DND-41 (cell line): ENCODE measurements around the gene TMEM39B.

Experiments
- ATAC-seq: fragments of 200-7000 bp; cut with Tn5 transposase; 3 replicates; pipeline ENCODE4 v1.9.1; 2021; ENCODE audit warnings: low read depth; ENCODE audit not compliant: insufficient read depth
- DNase-seq: peaks from one replicate; pipeline ENCODE4 v3.0.0-alpha.2; 2020
- H2AFZ ChIP-seq: 2 replicates; pipeline ENCODE4 v1.6.0; 2012; ENCODE audit warnings: low read depth, low read length
- H3K27ac ChIP-seq: 2 replicates; pipeline ENCODE4 v1.5.1; 2012; ENCODE audit warnings: low read length, inconsistent platforms
- H3K27me3 ChIP-seq: fragments of 200-600 bp; sonication (generic); 2 replicates; pipeline ENCODE4 v1.6.0; 2012; ENCODE audit warnings: low read length, mild to moderate bottlenecking, inconsistent platforms; ENCODE audit not compliant: insufficient read depth, poor library complexity
- H3K36me3 ChIP-seq: 2 replicates; pipeline ENCODE4 v1.5.1; 2012; ENCODE audit warnings: low read length, inconsistent platforms; ENCODE audit not compliant: insufficient read depth
- H3K4me1 ChIP-seq: 2 replicates; pipeline ENCODE4 v1.5.1; 2012; ENCODE audit warnings: mild to moderate bottlenecking, low read length; ENCODE audit not compliant: insufficient read depth
- H3K4me2 ChIP-seq: 2 replicates; pipeline ENCODE4 v1.6.0; 2012; ENCODE audit warnings: mild to moderate bottlenecking, moderate library complexity, low read length, inconsistent platforms; ENCODE audit not compliant: insufficient read depth
- H3K4me3 ChIP-seq, 2 experiments: fragments of 200-600 bp in 1 of 2; shearing (Covaris generic) in 1 of 2; 2 replicates each; pipeline ENCODE4 v1.5.1; 2012 to 2016; ENCODE audit warnings: inconsistent platforms in 2 of 2, low read length in 2 of 2, mild to moderate bottlenecking in 2 of 2, low read depth in 1 of 2, moderate library complexity in 1 of 2
- H3K79me2 ChIP-seq: 2 replicates; pipeline ENCODE4 v1.6.0; 2012; ENCODE audit warnings: low read length, inconsistent platforms; ENCODE audit not compliant: insufficient read depth
- H3K9ac ChIP-seq: 2 replicates; pipeline ENCODE4 v1.6.0; 2012; ENCODE audit warnings: low read depth, mild to moderate bottlenecking, inconsistent platforms, low read length, moderate library complexity
- H3K9me3 ChIP-seq: 2 replicates; pipeline ENCODE4 v1.5.1; 2012; ENCODE audit warnings: low read length, moderate library complexity, mild to moderate bottlenecking, inconsistent platforms; ENCODE audit not compliant: insufficient read depth, severe bottlenecking
- H4K20me1 ChIP-seq: 2 replicates; pipeline ENCODE4 v1.6.0; 2012; ENCODE audit warnings: low read length; ENCODE audit not compliant: insufficient read depth
- CTCF ChIP-seq: IDR thresholded peaks from 2 replicates; pipeline ENCODE4 v1.5.1; 2012; ENCODE audit warnings: borderline replicate concordance, low read length, moderate library complexity, mild to moderate bottlenecking; ENCODE audit not compliant: poor library complexity, severe bottlenecking; ENCODE audit errors: extremely low read depth
- EZH2 ChIP-seq: IDR thresholded peaks from 3 replicates; pipeline ENCODE4 v1.6.1; 2012; ENCODE audit warnings: borderline replicate concordance, low read depth, mild to moderate bottlenecking, moderate library complexity, low read length, inconsistent platforms; ENCODE audit not compliant: severe bottlenecking

TMEM39B gene

GRCh38 chr1:32040711-32041110 lies 32.0 kb upstream of the TMEM39B start:
- no peak for DNase-seq
- Histone ChIP-seq H3K9ac (no peak overlapping the region), H4K20me1 (peaks cover 47% of the 10 kb centered on the region), H3K4me1 (no peaks in the 10 kb centered on the region), H3K4me3 (no peak overlapping the region), H3K36me3 (peaks cover 68% of the 10 kb centered on the region), H3K4me2 (no peak overlapping the region), H3K27ac (no peak overlapping the region), H3K79me2 (peaks cover 51% of the 10 kb centered on the region), H3K27me3 (no peaks in the 10 kb centered on the region), H2AFZ (no peak overlapping the region), H3K9me3 (no peaks in the 10 kb centered on the region)
- ATAC-seq = 0 out of 3 replicates have a peak, but pooled peaks have one; percentile 13
- no peak for TF ChIP-seq CTCF
- TF ChIP-seq EZH2 = no peak

- Histone ChIP-seq H3K4me2 (no peak overlapping the region), H3K79me2 (peaks cover 42% of the 10 kb centered on the region), H3K9ac (no peak overlapping the region), H3K9me3 (no peaks in the 10 kb centered on the region), H3K4me1 (no peaks in the 10 kb centered on the region), H3K36me3 (peaks cover 53% of the 10 kb centered on the region), H3K27ac (no peak overlapping the region), H2AFZ (no peak overlapping the region), H3K4me3 (no peak overlapping the region), H4K20me1 (peaks cover 35% of the 10 kb centered on the region), H3K27me3 (no peaks in the 10 kb centered on the region)
- ATAC-seq (no peak), DNase-seq (no peak)
- no peak for TF ChIP-seq EZH2
Measured at GRCh38 chr1:32042330-32042729, 30.4 kb upstream of the TMEM39B start.

- H3K79me2 ChIP-seq = peaks cover 34% of the 10 kb centered on the region
- no peak overlapping the region for H3K9ac ChIP-seq
- no peak overlapping the region for H3K4me3 ChIP-seq
- H2AFZ ChIP-seq = no peak overlapping the region
- H3K27ac ChIP-seq = no peak overlapping the region
- peaks cover 22% of the 10 kb centered on the region; the same call in 1 of the 2 replicates for H4K20me1 ChIP-seq
- ATAC-seq (no peak), DNase-seq (no peak)
- no peak for TF ChIP-seq CTCF
- TF ChIP-seq EZH2 = no peak
- H3K4me1 ChIP-seq = no peaks in the 10 kb centered on the region
- H3K4me2 ChIP-seq = no peak overlapping the region
- no peaks in the 10 kb centered on the region for H3K27me3 ChIP-seq
- H3K9me3 ChIP-seq = no peaks in the 10 kb centered on the region
- H3K36me3 ChIP-seq = peaks cover 41% of the 10 kb centered on the region
Measured at GRCh38 chr1:32044234-32044633, 28.5 kb upstream of the TMEM39B start.

GRCh38 chr1:32045772-32046171 lies 27.0 kb upstream of the TMEM39B start:
- no peaks in the 10 kb centered on the region for H3K4me1 ChIP-seq
- H3K27me3 ChIP-seq = no peaks in the 10 kb centered on the region
- H3K4me3 ChIP-seq = no peak overlapping the region
- peaks cover 38% of the 10 kb centered on the region for H3K36me3 ChIP-seq
- H3K4me2 ChIP-seq = no peak overlapping the region
- DNase-seq (no peak), ATAC-seq (no peak)
- peaks cover 25% of the 10 kb centered on the region for H3K79me2 ChIP-seq
- no peaks in the 10 kb centered on the region for H3K9me3 ChIP-seq
- no peak overlapping the region for H3K9ac ChIP-seq
- H2AFZ ChIP-seq = no peak overlapping the region
- H3K27ac ChIP-seq = no peak overlapping the region
- TF ChIP-seq CTCF (no peak), EZH2 (no peak)
- H4K20me1 ChIP-seq = peaks cover 8% of the 10 kb centered on the region; the same call in 1 of the 2 replicates
